GM12801 (cell line): Measurements from ENCODE around the gene OR52A5.

ENCODE experiments used
- TF ChIP-seq, protein P1 (sequence below): IDR thresholded peaks from one replicate; pipeline ENCODE4 v1.5.1; 2011; ENCODE audit warnings: control low read depth; ENCODE audit not compliant: insufficient read length; ENCODE audit errors: extremely low read depth

OR52A5 gene

DNA sequence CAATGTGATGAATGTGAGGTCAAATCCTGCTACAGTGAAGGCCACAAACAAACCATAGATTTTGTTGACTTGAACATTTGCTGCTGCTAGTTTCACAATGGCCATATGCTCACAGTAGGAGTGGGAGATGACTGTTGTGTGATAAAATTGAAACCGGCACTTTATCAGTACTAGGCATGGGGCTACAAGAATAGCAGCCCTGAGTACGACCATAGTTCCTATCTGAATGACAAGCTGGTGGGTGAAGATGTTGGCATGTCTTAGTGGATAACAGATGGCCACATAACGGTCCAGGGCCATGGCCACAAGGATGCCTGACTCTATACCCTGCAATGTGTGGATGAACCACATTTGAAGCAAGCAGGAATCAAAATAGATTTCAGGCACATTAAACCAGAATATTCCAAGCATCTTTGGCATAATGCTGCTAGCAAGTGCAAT is 13.6 kb upstream of the OR52A5 start:
- TF ChIP-seq, protein P1, sequence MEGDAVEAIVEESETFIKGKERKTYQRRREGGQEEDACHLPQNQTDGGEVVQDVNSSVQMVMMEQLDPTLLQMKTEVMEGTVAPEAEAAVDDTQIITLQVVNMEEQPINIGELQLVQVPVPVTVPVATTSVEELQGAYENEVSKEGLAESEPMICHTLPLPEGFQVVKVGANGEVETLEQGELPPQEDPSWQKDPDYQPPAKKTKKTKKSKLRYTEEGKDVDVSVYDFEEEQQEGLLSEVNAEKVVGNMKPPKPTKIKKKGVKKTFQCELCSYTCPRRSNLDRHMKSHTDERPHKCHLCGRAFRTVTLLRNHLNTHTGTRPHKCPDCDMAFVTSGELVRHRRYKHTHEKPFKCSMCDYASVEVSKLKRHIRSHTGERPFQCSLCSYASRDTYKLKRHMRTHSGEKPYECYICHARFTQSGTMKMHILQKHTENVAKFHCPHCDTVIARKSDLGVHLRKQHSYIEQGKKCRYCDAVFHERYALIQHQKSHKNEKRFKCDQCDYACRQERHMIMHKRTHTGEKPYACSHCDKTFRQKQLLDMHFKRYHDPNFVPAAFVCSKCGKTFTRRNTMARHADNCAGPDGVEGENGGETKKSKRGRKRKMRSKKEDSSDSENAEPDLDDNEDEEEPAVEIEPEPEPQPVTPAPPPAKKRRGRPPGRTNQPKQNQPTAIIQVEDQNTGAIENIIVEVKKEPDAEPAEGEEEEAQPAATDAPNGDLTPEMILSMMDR: no peak

DNA sequence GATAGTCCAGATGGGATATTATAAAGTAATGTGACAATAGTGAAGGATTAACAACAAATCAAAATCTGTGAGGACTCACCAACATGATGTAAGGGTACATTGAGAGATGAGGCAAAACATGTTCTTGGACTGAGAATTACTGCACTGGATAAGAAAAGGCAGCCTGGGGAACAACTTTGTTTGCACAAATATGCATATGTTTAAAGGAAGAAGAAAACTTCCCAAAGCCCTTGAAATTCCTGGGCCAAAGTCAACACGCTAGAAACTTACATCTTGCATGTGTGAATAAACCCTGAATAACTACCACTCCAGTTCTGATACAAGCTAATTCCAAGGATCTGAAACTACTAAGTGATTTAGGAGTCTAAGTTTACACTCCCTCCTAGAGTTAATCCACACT is 1.1 kb downstream of the OR52A5 start:
- TF ChIP-seq, protein P1: no peak

DNA sequence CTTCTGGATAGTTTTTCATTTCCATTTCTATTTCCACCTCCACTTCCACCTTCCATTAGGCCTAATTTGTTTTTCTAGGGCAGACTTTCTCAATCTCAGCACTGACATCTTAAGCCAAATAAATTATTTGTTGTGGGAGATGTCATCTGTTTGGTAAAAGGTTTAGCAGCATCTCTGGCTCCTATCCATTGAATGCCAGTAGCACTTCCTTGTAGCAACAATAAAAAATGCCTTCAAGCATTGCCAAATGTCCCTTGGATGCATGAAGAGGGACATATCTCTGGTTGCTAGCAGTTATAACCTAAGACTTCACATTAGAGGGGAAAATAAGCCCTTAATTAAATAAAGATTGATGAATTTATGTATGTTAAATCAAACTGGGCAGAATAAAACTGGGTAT is 1.9 kb downstream of the OR52A5 start:
- TF ChIP-seq, protein P1: no peak

DNA sequence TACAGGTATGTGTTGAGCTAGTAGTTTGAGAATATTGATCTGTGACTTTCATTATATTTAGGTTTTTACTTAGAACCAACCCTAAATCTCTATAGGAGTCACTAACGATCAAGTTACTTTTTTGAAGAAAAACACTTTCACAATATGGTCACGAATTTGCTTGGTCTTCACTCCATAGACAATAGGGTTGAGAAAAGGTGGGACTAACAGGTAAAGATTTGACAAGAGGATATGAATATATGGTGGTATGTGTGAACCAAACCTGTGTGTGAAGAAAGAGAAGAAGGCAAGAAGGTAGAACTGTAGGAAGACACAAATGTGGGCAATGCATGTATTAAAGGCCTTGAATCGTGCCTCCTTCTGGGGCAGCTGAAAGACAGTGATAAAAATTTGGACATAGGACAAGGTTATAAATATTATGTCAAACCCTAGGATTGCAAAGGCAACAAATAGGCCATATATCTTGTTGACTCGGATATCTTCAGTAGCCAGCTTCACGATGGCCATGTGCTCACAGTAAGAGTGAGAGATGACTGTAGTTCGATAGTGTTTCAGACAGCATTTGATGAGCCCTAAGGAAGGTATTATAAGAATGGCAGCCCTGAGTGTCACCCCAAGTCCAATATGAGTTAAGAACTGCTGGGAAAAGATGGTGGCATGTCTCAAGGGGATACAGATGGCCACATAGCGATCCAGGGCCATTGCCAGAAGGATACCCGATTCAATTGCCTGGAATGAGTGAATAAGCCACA is 6.4 kb downstream of the OR52A5 start:
- TF ChIP-seq, protein P1: no peak

DNA sequence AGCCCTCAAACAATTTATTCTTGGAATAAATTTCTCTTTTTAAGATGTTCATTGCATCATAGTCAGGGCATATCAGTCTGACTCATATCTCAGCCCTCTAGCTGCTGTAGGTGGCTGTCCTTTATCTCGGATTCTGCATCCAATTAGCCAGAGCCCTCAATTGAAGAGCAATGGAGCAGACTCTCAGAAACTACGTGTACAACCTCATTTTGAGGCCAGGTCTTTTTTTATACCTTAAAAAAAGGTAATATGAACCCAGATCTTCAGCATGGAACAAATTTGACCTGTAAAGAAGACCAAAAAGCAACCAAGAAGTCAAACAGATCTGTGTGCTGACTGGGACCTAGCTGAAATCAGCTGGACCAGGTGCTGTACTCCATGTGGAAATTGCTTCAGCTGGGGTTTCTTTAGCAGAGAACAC is 8.7 kb downstream of the OR52A5 start:
- TF ChIP-seq, protein P1: no peak

DNA sequence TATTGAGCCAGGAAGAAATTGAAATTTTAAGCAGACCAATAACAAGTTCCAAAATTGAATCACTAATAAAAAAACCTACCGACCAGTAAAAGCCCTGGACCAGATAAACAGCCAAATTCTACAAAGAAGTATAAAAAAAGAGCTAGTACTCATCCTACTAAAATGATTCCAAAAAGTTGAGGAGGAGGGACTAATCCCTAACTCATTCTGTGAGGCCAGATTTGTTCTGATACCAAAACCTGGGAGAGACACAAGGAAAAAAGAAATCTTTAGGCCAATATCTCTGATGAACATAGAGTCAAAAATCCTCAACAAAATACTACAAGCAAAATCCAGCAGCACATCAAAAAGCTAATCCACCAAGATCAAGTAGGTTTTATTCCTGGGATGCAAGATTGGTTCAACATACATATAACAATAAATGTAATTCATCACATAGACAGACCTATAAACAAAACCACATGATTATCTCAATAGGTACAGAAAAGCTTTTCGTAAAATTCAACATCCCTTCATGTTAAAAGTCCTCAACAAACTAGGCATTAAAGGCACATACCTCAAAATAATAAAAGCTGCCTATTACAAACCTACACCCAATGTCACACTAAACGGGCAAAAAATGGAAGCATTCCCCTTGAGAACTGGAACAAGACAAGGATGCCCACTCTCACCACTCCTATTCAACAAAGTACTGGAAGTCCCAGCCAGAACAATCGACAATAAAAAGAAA is 13.1 kb downstream of the OR52A5 start:
- TF ChIP-seq, protein P1: no peak

DNA sequence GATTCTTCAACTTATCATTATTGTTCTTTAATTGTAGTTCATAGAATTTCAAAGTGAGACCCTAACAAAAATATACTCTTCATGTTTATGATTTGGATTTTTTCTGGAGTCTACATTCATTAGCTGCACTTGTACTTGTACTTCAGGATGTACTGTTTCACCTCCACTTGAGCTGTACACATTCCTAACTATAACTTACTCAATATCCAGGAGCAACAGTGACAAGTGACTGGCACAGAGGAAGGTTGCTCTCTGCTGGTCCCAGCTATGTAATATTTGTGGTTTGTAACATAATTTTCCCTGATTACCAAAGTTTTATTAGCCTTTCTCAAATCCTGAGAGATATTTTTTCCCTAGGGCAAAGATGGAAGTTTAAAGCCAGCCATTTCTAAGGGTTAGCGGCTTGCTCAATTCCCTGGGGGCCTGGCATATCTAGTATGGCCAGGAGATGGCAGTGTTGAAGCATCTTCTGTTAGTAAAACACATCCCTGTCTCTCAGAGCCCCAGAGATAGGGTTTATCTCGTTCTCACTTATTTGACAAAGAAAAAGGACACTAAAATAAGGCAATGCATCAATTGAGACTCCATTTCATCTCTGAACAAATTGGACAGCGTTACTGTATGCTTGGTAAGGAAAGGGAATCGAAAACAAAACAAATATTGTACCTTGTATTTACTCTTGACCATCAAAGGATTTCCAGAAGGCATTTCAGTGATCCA is 14.2 kb downstream of the OR52A5 start:
- TF ChIP-seq, protein P1: no peak
